RWPE1 (cell line): ENCODE measurements around the gene PUS1.

Source experiments
- CTCF ChIA-PET: fragments of 350-600 bp; sonication (Branson Sonifier 250); formaldehyde crosslinking; extraction: SDS; loops from one replicate; lab custom pipeline; 2021; lab: Yijun Ruan, JAX
- POLR2A ChIA-PET: fragments of 400-600 bp; formaldehyde crosslinking; extraction: SDS; loops from one replicate; lab custom pipeline; 2020; ENCODE audit warnings: antibody characterized with exemption; ENCODE audit not compliant: low non-redundant PET; lab: Yijun Ruan, JAX
- DNase-seq: peaks from one replicate; pipeline ENCODE4 v3.0.0; 2012; ENCODE audit warnings: low spot score
- H3K27ac ChIP-seq: fragments of 450-650 bp; 2 replicates; pipeline ENCODE4 v1.5.1; 2017
- CTCF ChIP-seq: fragments of 450-650 bp; conservative IDR thresholded peaks from 2 replicates; pipeline ENCODE4 v1.5.1; 2017; ENCODE audit warnings: low read depth, mild to moderate bottlenecking

PUS1 gene

GRCh38 chr12:131896080-131896810 is 32.8 kb upstream of the PUS1 start:
- H3K27ac ChIP-seq, result peak overlapping the region; percentile 96
- ChIA-PET CTCF (interaction anchor here (0.6 kb wide), 2 partner anchors 16 to 54 kb away, joined by 3 to 5 read pairs; partner anchors contain the start of gene EP400), POLR2A (interaction anchor here (0.6 to 0.7 kb wide), 2 partner anchors 26 to 37 kb away, joined by 4 to 6 read pairs; no protein-coding TSS in a partner anchor)
- DNase-seq, result peak; percentile 87
- no peak for TF ChIP-seq CTCF

GRCh38 chr12:131896811-131897270 is 32.2 kb upstream of the PUS1 start:
- peak overlapping the region; percentile 96 for H3K27ac ChIP-seq
- ChIA-PET CTCF (interaction anchor here (0.6 kb wide), 2 partner anchors 17 to 53 kb away, joined by 3 to 5 read pairs; partner anchors contain the start of gene EP400), POLR2A (interaction anchor here (0.7 kb wide), 1 partner anchor 27 kb away, joined by 6 read pairs; no protein-coding TSS in a partner anchor)
- DNase-seq, result no peak
- TF ChIP-seq CTCF, result no peak

GRCh38 chr12:131897276-131897675 is 31.8 kb upstream of the PUS1 start:
- no peak for TF ChIP-seq CTCF
- DNase-seq, result no peak
- peak overlapping the region; percentile 96 for H3K27ac ChIP-seq
- ChIA-PET CTCF (no interaction called here), POLR2A (interaction anchor here (0.7 kb wide), 1 partner anchor 27 kb away, joined by 6 read pairs; no protein-coding TSS in a partner anchor)

- ChIA-PET CTCF (no interaction called here), POLR2A (no interaction called here)
- H3K27ac ChIP-seq, result peak overlapping the region; percentile 96
- DNase-seq, result no peak
- no peak for TF ChIP-seq CTCF
Measured at GRCh38 chr12:131897875-131898274, 31.2 kb upstream of the PUS1 start.

GRCh38 chr12:131900397-131900796 is 28.7 kb upstream of the PUS1 start:
- DNase-seq, result no peak
- POLR2A ChIA-PET, result no interaction called here
- TF ChIP-seq CTCF, result no peak
- H3K27ac ChIP-seq, result peak overlapping the region; percentile 96
- CTCF ChIA-PET, result no interaction called here

GRCh38 chr12:131901431-131902331 is 27.4 kb upstream of the PUS1 start:
- DNase-seq, result peak; percentile 46
- CTCF ChIA-PET, result interaction anchor here (1.3 kb wide), 1 partner anchor 65 kb away, joined by 6 read pairs; no protein-coding TSS in a partner anchor
- peak overlapping the region; percentile 96 for H3K27ac ChIP-seq
- POLR2A ChIA-PET, result interaction anchor here (0.7 kb wide), 1 partner anchor 10 kb away, joined by 5 read pairs; no protein-coding TSS in a partner anchor
- TF ChIP-seq CTCF, result no peak
